ENCODE measurements around the gene TMEM255B.

TMEM255B gene

DNA sequence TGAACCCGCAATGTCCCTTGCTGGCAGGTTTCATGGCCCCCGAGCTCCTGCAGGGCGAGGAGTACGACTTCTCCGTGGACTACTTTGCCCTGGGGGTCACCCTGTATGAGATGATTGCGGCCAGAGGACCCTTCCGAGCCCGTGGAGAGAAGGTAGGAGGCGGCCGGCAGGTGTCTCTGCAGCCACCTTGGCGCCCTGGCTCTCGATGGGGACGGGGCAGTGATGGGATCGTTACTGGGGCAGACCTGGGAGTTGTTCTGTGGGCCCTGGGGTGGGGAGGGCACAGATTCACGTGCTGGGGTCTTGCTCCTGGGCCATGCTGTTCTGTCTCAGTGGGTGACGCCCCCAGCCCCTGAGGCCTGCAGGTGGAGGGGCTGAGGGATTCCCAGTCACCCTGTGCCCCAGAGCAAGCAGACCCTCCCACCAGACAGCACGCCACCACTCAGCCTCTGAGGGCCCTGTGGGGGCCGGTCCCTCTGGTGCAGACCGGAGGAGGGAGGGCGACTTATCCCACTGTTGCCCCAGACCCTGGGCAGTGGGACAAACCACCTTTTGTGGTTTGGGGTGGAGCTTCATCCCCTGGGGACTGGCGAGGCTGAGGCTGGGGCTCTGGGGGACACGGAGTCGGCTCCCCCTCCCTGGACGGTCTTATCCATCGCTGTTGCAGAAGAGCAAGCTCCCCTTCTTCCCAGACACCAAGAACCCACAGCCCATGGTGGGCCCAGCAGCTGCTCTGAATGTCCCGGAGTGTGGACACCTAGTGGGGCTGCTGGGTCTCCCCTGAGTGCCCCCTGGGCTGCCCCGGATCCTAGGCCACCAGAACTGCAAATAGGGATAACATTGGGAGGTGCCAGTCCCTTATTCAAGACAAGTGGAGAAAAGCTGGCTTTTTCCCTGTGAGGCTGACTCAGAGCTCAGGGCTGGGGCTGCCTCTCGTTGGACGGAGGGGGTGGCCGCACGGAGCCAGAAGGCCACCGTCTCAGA is 27.5 kb upstream of the TMEM255B start:
- no peak overlapping the region for H3K4me3 ChIP-seq (ENCODE audit: low read length)
- TF ChIP-seq ZNF274 (IDR thresholded peaks at IDR 0.05; ENCODE audit: low read depth, low read length), result no peak

DNA sequence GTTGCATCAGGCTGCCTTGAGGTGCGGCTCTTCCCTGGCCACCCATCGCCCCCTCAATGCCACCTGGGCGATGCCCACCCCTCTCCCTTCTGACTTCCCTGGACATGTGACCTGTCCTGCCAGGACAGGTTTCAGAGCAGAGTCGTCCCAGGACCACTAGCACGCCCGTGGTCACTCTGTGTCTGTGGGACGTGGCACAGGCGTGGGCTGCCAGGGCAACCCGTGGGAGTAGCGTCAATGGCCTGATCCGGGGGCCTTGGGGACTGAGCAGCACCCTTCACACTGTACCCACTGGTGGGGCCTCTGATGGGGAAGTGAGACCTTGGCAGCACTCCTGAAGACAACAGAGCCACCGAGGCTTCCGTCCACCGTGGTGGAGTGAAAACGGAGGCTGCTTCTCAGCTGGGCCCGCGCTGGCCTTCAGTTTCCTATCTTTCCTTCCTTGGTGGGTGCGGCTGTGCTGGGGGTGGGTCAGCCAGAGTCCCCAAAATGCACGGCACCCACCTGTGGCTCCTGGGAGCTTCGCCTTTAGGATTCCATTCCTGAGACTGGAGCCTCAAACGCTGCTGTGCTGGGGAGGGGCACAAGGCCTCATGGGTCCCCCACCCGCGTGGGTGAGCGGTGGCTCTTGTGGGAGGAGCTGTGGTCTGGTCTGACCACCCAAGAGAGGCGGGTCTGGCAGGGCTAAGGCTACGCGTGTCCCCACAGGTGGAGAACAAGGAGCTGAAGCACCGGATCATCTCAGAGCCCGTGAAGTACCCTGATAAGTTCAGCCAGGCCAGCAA is 26.7 kb upstream of the TMEM255B start:
- TF ChIP-seq ZNF274 (IDR thresholded peaks at IDR 0.05; ENCODE audit: low read depth, low read length), result no peak
- H3K4me3 ChIP-seq (ENCODE audit: low read length), result no peak overlapping the region

DNA sequence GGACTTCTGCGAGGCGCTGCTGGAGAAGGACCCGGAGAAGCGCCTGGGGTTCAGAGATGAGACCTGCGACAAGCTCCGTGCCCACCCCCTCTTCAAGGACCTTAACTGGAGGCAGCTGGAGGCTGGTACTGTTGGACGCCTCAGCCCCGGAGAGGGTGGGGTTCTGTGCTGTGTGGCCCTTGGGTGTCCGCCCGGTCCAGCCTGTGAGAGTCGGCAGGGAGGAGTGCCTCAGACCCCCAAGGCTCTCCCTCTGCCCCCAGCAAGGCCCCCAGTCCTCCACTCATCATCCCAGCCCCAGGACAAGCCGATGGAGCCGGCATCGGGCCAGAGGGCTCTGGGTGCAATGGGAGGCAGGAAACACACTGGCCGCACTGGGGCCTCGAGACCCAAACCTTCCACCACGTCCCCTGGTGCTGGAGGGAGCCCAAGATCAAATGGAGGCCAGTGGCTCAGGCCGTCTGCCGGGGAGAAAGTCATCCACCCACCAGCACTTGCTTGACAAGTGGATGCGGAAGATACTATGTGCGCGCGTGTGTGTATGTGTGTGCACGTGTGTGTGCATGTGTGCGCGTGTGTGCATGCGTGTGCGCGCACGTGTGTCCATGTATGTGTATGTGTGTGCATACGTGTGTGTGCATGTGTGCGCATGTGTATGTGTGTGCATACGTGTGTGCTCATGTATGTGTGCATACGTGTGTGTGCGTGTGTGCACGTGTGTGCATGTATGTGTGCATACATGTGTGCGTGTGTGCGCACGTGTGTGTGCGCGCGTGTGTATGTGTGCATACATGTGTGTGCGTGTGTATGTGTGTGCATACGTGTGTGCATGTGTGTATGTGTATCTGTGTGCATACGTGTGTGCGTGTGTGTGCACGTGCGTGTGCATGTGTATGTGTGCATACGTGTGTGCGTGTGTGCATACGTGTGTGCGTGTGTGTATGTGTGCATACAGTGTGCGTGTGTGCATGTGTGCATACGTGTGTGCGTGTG is 25.8 kb upstream of the TMEM255B start:
- TF ChIP-seq ZNF274 (IDR thresholded peaks at IDR 0.05; ENCODE audit: low read depth, low read length), result no peak
- no peak overlapping the region for H3K4me3 ChIP-seq (ENCODE audit: low read length)

- no peak for TF ChIP-seq ZNF274 (IDR thresholded peaks at IDR 0.05; ENCODE audit: low read depth, low read length)
- no peak overlapping the region for H3K4me3 ChIP-seq (ENCODE audit: low read length)
These were observed 24.8 kb upstream of the TMEM255B start for GRCh38 chr13:113734099-113734825.

DNA sequence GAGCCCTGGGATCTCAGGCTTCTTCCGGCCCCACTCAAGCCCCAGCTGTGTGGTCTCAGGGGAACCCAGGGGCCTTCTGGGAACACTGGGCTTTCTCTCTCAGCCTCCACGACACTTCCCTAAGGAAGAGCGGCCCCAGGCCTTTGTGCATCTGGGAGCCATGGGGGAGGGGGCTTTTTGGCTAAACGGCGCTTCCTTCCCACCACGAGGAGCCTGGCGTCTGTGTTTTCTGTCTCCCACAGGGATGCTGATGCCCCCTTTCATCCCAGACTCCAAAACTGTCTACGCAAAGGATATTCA is 24.2 kb upstream of the TMEM255B start:
- no peak overlapping the region for H3K4me3 ChIP-seq (ENCODE audit: low read length)
- no peak for TF ChIP-seq ZNF274 (IDR thresholded peaks at IDR 0.05; ENCODE audit: low read depth, low read length)

- TF ChIP-seq ZNF274 (IDR thresholded peaks at IDR 0.05; ENCODE audit: low read depth, low read length), result no peak
- H3K4me3 ChIP-seq (ENCODE audit: low read length), result no peak overlapping the region
These were observed 23.8 kb upstream of the TMEM255B start for GRCh38 chr13:113735194-113735593.

DNA sequence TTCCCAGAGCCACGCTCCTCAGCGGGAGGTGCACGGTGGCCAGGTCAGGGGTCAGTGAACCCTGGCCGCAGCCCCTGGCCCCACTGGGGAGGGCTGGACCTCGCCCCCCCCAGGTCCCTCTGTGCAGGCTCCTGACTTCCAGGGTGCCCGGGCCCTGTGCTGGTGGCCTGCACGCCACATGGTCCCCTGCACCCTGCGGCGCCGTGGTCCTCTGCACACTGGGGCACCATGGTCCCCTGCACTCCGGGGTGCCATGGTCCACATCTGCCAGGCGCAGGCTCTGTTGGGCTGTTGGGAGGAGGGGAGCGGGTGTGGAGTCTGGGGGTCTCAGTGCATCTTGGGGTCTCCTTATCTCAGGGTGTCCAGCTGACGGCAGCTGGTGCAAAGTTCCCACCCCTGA is 23.3 kb upstream of the TMEM255B start:
- H3K4me3 ChIP-seq (ENCODE audit: low read length), result no peak overlapping the region
- no peak for TF ChIP-seq ZNF274 (IDR thresholded peaks at IDR 0.05; ENCODE audit: low read depth, low read length)

DNA sequence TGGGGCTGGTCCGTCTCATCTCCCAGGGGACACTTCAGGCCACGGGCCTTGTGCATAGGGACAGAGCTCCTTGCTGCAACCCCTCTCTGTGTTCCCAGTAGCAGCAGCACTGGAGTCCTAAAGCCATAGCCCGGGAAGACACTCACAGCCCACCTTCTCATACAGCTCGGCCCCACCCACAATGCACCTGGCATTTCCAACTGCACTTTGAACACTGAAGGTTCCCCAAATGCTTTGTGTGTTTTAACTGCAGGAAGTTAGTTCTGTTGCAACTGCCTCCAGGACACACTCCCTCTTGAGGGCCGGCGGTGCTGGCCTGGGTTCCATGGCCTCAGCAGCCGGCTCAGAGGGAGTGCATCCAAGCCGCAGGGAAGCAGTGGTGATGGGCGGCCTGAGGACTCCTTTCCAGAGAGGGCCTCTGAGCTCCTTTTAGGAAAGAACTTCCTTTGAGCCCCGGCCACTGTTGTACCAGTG is 22.7 kb upstream of the TMEM255B start:
- no peak for TF ChIP-seq ZNF274 (IDR thresholded peaks at IDR 0.05; ENCODE audit: low read depth, low read length)
- H3K4me3 ChIP-seq (ENCODE audit: low read length), result no peak overlapping the region

- no peak overlapping the region for H3K4me3 ChIP-seq (ENCODE audit: low read length)
- no peak for TF ChIP-seq ZNF274 (IDR thresholded peaks at IDR 0.05; ENCODE audit: low read depth, low read length)
These were observed 21.2 kb upstream of the TMEM255B start for GRCh38 chr13:113737803-113738202.

GRCh38 chr13:113739527-113740285 is 19.3 kb upstream of the TMEM255B start:
- H3K4me3 ChIP-seq (ENCODE audit: low read length), result no peak overlapping the region
- no peak for TF ChIP-seq ZNF274 (IDR thresholded peaks at IDR 0.05; ENCODE audit: low read depth, low read length)

- no peak overlapping the region for H3K4me3 ChIP-seq (ENCODE audit: low read length)
- TF ChIP-seq ZNF274 (IDR thresholded peaks at IDR 0.05; ENCODE audit: low read depth, low read length), result no peak
These were observed 18.8 kb upstream of the TMEM255B start for GRCh38 chr13:113740286-113740556.

- TF ChIP-seq ZNF274 (IDR thresholded peaks at IDR 0.05; ENCODE audit: low read depth, low read length), result no peak
- H3K4me3 ChIP-seq (ENCODE audit: low read length), result no peak overlapping the region
These were observed 18.4 kb upstream of the TMEM255B start for GRCh38 chr13:113740661-113741060.

- H3K4me3 ChIP-seq (ENCODE audit: low read length), result no peak overlapping the region
- TF ChIP-seq ZNF274 (IDR thresholded peaks at IDR 0.05; ENCODE audit: low read depth, low read length), result no peak
These were observed 17.8 kb upstream of the TMEM255B start for GRCh38 chr13:113741191-113741668.

All from GM08714 (cell line).